ENCODE measurements around the gene DYSF. TPM values are rescaled to one million over a fixed set of nuclear protein-coding genes. Genes with fewer than 3 reads are reported as not detected.

Gene DYSF
- polyA plus RNA-seq, 1 donor (not counting 4 experiments of a cell fraction or from before 2014, with no cell fraction given) = 8.2 TPM

- Histone ChIP-seq H3K9me1 (ENCODE audit: control insufficient read depth, extremely low read depth, insufficient read depth, low read length) (no peaks in the 10 kb centered on the region), H3K4me3 (ENCODE audit: control insufficient read depth in 2 of 3, extremely low read depth in 1 of 3, insufficient read depth in 2 of 3, low read depth in 1 of 3, low read length in 3 of 3) (no peak overlapping the region), H3K27ac (ENCODE audit: control insufficient read depth, insufficient read depth, low read length) (no peak overlapping the region), H3K79me2 (ENCODE audit: control insufficient read depth, insufficient read depth, low read length) (no peaks in the 10 kb centered on the region), H4K20me1 (ENCODE audit: control insufficient read depth, extremely low read depth, insufficient read depth, low read length) (no peaks in the 10 kb centered on the region), H3K4me1 (ENCODE audit: control insufficient read depth, extremely low read depth, insufficient read depth, low read length) (no peaks in the 10 kb centered on the region), H3K9ac (ENCODE audit: control insufficient read depth, extremely low read depth, insufficient read depth, low read length) (no peak overlapping the region), H3K9me3 (ENCODE audit: control insufficient read depth, low read depth, low read length) (no peaks in the 10 kb centered on the region), H3K4me2 (ENCODE audit: control insufficient read depth, extremely low read depth, insufficient read depth, low read depth, low read length) (no peak overlapping the region), H3K27me3 (ENCODE audit: control insufficient read depth, extremely low read depth, insufficient read depth, low read length) (peaks cover 3% of the 10 kb centered on the region), H3K36me3 (ENCODE audit: control insufficient read depth in 2 of 2, extremely low read depth in 1 of 2, insufficient read depth in 2 of 2, low read length in 2 of 2) (no peaks in the 10 kb centered on the region), H2AFZ (ENCODE audit: control insufficient read depth, low read length) (no peak overlapping the region)
- FAIRE-seq (no peak), DNase-seq (ENCODE audit: low read depth, low spot score) (no peak)
- dilution Hi-C loops (cut with MboI; ENCODE audit: extremely low pct_ligation_motif_present, low sequenced_read_pairs) = no loop called here
- no peak for TF ChIP-seq EZH2 (IDR thresholded peaks at IDR 0.05; ENCODE audit: low read length)
- TF ChIP-seq CTCF (optimal IDR thresholded peaks at IDR 0.05 in 1 of 3, IDR thresholded peaks at IDR 0.05 in 1 of 3, conservative IDR thresholded peaks at IDR 0.05 in 1 of 3; ENCODE audit: extremely low read depth in 1 of 3, insufficient read depth in 2 of 3, low read length in 3 of 3) = no peak
Observed at GRCh38 chr2:71689968-71690834, 236.8 kb downstream of the DYSF start.

- Histone ChIP-seq H3K4me1 (ENCODE audit: control insufficient read depth, extremely low read depth, insufficient read depth, low read length) (no peaks in the 10 kb centered on the region), H3K9me1 (ENCODE audit: control insufficient read depth, extremely low read depth, insufficient read depth, low read length) (no peaks in the 10 kb centered on the region), H3K4me2 (ENCODE audit: control insufficient read depth, extremely low read depth, insufficient read depth, low read depth, low read length) (no peak overlapping the region), H3K36me3 (ENCODE audit: control insufficient read depth in 2 of 2, extremely low read depth in 1 of 2, insufficient read depth in 2 of 2, low read length in 2 of 2) (no peaks in the 10 kb centered on the region), H3K4me3 (ENCODE audit: control insufficient read depth in 2 of 3, extremely low read depth in 1 of 3, insufficient read depth in 2 of 3, low read depth in 1 of 3, low read length in 3 of 3) (no peak overlapping the region), H4K20me1 (ENCODE audit: control insufficient read depth, extremely low read depth, insufficient read depth, low read length) (no peaks in the 10 kb centered on the region), H3K9ac (ENCODE audit: control insufficient read depth, extremely low read depth, insufficient read depth, low read length) (no peak overlapping the region), H3K27me3 (ENCODE audit: control insufficient read depth, extremely low read depth, insufficient read depth, low read length) (peaks cover 3% of the 10 kb centered on the region), H3K27ac (ENCODE audit: control insufficient read depth, insufficient read depth, low read length) (no peak overlapping the region), H3K9me3 (ENCODE audit: control insufficient read depth, low read depth, low read length) (no peaks in the 10 kb centered on the region), H2AFZ (ENCODE audit: control insufficient read depth, low read length) (no peak overlapping the region), H3K79me2 (ENCODE audit: control insufficient read depth, insufficient read depth, low read length) (no peaks in the 10 kb centered on the region)
- dilution Hi-C loops (cut with MboI; ENCODE audit: extremely low pct_ligation_motif_present, low sequenced_read_pairs) = no loop called here
- no peak for FAIRE-seq
- DNase-seq (ENCODE audit: low read depth, low spot score) = no peak
- TF ChIP-seq EZH2 (IDR thresholded peaks at IDR 0.05; ENCODE audit: low read length) = no peak
- no peak for TF ChIP-seq CTCF (optimal IDR thresholded peaks at IDR 0.05 in 1 of 3, IDR thresholded peaks at IDR 0.05 in 1 of 3, conservative IDR thresholded peaks at IDR 0.05 in 1 of 3; ENCODE audit: extremely low read depth in 1 of 3, insufficient read depth in 2 of 3, low read length in 3 of 3)
Observed at GRCh38 chr2:71690876-71691475, 237.6 kb downstream of the DYSF start.

Data from keratinocyte (primary cell).